GM12878 (cell line): ENCODE results near the gene MRPL38. TPM values are rescaled to one million over a fixed set of nuclear protein-coding genes. Genes with fewer than 3 reads are reported as not detected.

Experiments used
- CBFB ChIP-seq: IDR thresholded peaks from 2 replicates; pipeline ENCODE4 v1.6.1; 2016; ENCODE audit warnings: antibody characterized with exemption, low read depth
- CBX5 ChIP-seq: sonication (generic); IDR thresholded peaks from 2 replicates; pipeline ENCODE4 v1.6.1; 2016; ENCODE audit warnings: low read depth, moderate library complexity, mild to moderate bottlenecking, inconsistent platforms
- CREB1 ChIP-seq: IDR thresholded peaks from 2 replicates; pipeline ENCODE4 v1.6.1; 2012; ENCODE audit warnings: low read depth, mild to moderate bottlenecking, inconsistent platforms
- CTCF ChIP-seq, 3 experiments: IDR thresholded peaks in 2 of 3; conservative IDR thresholded peaks in 1 of 3; 2 replicates each; pipeline ENCODE4 v1.5.1; 2011; ENCODE audit warnings: low read depth in 3 of 3, low read length in 3 of 3, mild to moderate bottlenecking in 3 of 3, control low read depth in 2 of 3, moderate library complexity in 2 of 3, inconsistent platforms in 1 of 3, mixed read lengths in 1 of 3; ENCODE audit not compliant: control insufficient read depth in 2 of 3, insufficient read depth in 1 of 3; ENCODE audit errors: extremely low read depth in 1 of 3
- EED ChIP-seq: sonication (generic); IDR thresholded peaks from 2 replicates; pipeline ENCODE4 v1.6.1; 2016; ENCODE audit warnings: antibody characterized with exemption, low read depth
- HCFC1 ChIP-seq: fragments of 150-350 bp; IDR thresholded peaks from 2 replicates; pipeline ENCODE4 v1.6.1; 2014; ENCODE audit warnings: low read length
- HDAC6 ChIP-seq: fragments of 200-600 bp; sonication (generic); IDR thresholded peaks from one replicate; pipeline ENCODE4 v1.8.0; 2017; ENCODE audit warnings: antibody characterized with exemption; ENCODE audit not compliant: unreplicated experiment
- IKZF2 ChIP-seq, 2 experiments: fragments of 450-650 bp; IDR thresholded peaks; 2 replicates each; pipeline ENCODE4 v1.6.1; 2017; ENCODE audit warnings: mild to moderate bottlenecking in 2 of 2, moderate library complexity in 2 of 2
- MEF2B ChIP-seq: fragments of 450-650 bp; IDR thresholded peaks from 2 replicates; pipeline ENCODE4 v1.6.1; 2018; ENCODE audit warnings: mild to moderate bottlenecking, moderate library complexity; ENCODE audit not compliant: partially characterized antibody, poor library complexity, severe bottlenecking
- MTA2 ChIP-seq: fragments of 450-650 bp; IDR thresholded peaks from 2 replicates; pipeline ENCODE4 v1.6.1; 2016; ENCODE audit warnings: low read depth, mild to moderate bottlenecking, moderate library complexity
- MXI1 ChIP-seq: fragments of 150-350 bp; IDR thresholded peaks from 2 replicates; pipeline ENCODE4 v1.6.1; 2011; ENCODE audit warnings: low read depth, mild to moderate bottlenecking, inconsistent platforms, low read length, improper control_type of control experiment
- TAF1 ChIP-seq: IDR thresholded peaks from 2 replicates; pipeline ENCODE4 v1.6.1; 2011; ENCODE audit warnings: mild to moderate bottlenecking, low read depth, low read length, borderline replicate concordance
- YBX1 ChIP-seq: fragments of 450-650 bp; IDR thresholded peaks from 2 replicates; pipeline ENCODE4 v1.6.1; 2016; ENCODE audit warnings: antibody characterized with exemption
- ZNF24 ChIP-seq: fragments of 450-650 bp; IDR thresholded peaks from 2 replicates; pipeline ENCODE4 v1.6.1; 2017; ENCODE audit warnings: antibody characterized with exemption, mild to moderate bottlenecking
- polyA plus RNA-seq, 11 experiments: library from polyadenylated mRNA; depleted of rRNA in 4 of 11; unstranded in 6 of 11; stranded (reverse) in 5 of 11; fragments of >200 nt; fragmentation: Nextera tagmentation in 4 of 11; fragmentation: Illumina TruSeq in 1 of 11; extraction: Ambion mirVana in 4 of 11; extraction: Trizol in 1 of 11; gene quantifications; 1 replicate in 1 of 11; 2 replicates in 10 of 11; pipeline versions ENCODE4 v1.2.1 to v1.2.3, GENCODE V29; 2011 to 2016; ENCODE audit warnings: inconsistent platforms in 2 of 11, missing spikeins in 2 of 11, low read depth in 1 of 11
- total RNA-seq, 4 experiments: library from RNA; depleted of rRNA in 3 of 4; stranded (reverse); fragments of >200 nt in 3 of 4; fragmentation: Illumina TruSeq in 1 of 4; extraction: Trizol in 1 of 4; gene quantifications; 2 replicates each; pipeline versions ENCODE4 v1.2.1 to v1.2.3, GENCODE V29; 2013 to 2021
- TF ChIP-seq, protein P1 (sequence below): fragments of 450-650 bp; formaldehyde crosslinking; IDR thresholded peaks from 2 replicates; pipeline ENCODE4 v1.5.0; 2022; ENCODE audit warnings: mild to moderate bottlenecking, missing genetic modification characterization
- TF ChIP-seq, protein P2 (sequence below): fragments of 450-650 bp; IDR thresholded peaks from 2 replicates; pipeline ENCODE4 v1.6.1; 2017; ENCODE audit warnings: antibody characterized with exemption, mild to moderate bottlenecking, moderate library complexity
- TF ChIP-seq, protein P3 (sequence below): IDR thresholded peaks from 2 replicates; pipeline ENCODE4 v1.6.1; 2012; ENCODE audit warnings: low read depth, low read length, improper control_type of control experiment
- TF ChIP-seq, protein P4 (sequence below): fragments of 450-650 bp; IDR thresholded peaks from 2 replicates; pipeline ENCODE4 v1.6.1; 2017; ENCODE audit warnings: mild to moderate bottlenecking

The MRPL38 gene
- total and polyA plus RNA-seq, 10 of the 15 experiments (the other 5 are each of a cell fraction or from before 2014, with no cell fraction given): 6.6 to 205 (median 53.1) TPM

DNA sequence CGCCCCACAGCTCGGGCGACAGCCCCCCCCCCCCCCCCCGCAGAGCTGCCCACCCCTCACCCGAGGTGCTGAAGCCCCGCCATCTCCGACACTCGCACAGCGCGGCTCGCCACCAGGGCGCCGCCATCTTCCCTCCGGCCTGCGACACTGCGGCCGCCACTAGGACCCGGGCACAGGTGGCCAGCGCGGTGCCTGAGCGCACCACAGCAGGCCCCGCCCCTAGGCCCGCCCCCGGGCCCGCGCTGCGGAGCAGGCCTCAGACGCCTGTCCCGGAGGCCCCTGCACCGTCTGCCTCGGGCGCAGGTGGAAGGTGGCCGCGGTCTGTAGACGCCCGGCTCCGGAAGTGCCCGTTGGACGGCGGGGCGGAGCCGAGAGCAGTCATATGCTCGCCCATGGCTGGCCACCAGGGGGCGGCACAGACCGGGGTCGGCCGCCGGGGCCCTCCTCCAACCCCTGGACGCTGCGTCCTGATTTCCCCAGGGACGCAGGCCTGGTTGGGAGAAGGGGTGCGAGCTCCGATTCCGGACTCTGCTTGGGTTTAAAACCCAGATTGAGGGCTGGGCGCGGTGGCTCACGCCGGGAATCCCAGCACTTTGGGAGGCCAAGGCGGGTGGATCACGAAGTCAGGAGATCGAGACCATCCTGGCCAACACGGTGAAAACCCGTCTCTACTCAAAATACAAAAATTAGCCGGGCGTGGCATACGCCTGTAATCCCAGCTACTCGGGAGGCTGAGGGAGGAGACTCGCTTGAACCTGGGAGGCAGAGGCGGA is at the start of gene MRPL38 (continued):
- TF ChIP-seq CREB1 (peak; percentile 56; the same call in 1 of the 2 replicates), MEF2B (peak; percentile 100), HDAC6 (no peak), CTCF (IDR thresholded peaks at IDR 0.05 in 2 of 3, conservative IDR thresholded peaks at IDR 0.05 in 1 of 3; ENCODE audit: control insufficient read depth in 2 of 3, extremely low read depth in 1 of 3, insufficient read depth in 1 of 3, low read depth in 3 of 3, low read length in 3 of 3) (peak; percentile 87 to 98 (median 90); a peak in 5 of 6 replicates), HCFC1 (peak; percentile 61), CBFB (peak; percentile 8; the same call in 1 of the 2 replicates), YBX1 (peak; percentile 45; the same call in 1 of the 2 replicates), CBX5 (0 out of 2 replicates have a peak, but pooled peaks have one; percentile 64), MTA2 (peak; percentile 47; the same call in 1 of the 2 replicates), IKZF2 (IDR thresholded peaks at IDR 0.05) (peak; percentile 85 to 91), ZNF24 (0 out of 2 replicates have a peak, but pooled peaks have one; percentile 59), MXI1 (peak; percentile 90), TAF1 (peak; percentile 85; the same call in 1 of the 2 replicates), EED (peak; percentile 73)
- TF ChIP-seq, protein P1, sequence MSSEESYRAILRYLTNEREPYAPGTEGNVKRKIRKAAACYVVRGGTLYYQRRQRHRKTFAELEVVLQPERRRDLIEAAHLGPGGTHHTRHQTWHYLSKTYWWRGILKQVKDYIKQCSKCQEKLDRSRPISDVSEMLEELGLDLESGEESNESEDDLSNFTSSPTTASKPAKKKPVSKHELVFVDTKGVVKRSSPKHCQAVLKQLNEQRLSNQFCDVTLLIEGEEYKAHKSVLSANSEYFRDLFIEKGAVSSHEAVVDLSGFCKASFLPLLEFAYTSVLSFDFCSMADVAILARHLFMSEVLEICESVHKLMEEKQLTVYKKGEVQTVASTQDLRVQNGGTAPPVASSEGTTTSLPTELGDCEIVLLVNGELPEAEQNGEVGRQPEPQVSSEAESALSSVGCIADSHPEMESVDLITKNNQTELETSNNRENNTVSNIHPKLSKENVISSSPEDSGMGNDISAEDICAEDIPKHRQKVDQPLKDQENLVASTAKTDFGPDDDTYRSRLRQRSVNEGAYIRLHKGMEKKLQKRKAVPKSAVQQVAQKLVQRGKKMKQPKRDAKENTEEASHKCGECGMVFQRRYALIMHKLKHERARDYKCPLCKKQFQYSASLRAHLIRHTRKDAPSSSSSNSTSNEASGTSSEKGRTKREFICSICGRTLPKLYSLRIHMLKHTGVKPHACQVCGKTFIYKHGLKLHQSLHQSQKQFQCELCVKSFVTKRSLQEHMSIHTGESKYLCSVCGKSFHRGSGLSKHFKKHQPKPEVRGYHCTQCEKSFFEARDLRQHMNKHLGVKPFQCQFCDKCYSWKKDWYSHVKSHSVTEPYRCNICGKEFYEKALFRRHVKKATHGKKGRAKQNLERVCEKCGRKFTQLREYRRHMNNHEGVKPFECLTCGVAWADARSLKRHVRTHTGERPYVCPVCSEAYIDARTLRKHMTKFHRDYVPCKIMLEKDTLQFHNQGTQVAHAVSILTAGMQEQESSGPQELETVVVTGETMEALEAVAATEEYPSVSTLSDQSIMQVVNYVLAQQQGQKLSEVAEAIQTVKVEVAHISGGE: no peak
- TF ChIP-seq, protein P2, sequence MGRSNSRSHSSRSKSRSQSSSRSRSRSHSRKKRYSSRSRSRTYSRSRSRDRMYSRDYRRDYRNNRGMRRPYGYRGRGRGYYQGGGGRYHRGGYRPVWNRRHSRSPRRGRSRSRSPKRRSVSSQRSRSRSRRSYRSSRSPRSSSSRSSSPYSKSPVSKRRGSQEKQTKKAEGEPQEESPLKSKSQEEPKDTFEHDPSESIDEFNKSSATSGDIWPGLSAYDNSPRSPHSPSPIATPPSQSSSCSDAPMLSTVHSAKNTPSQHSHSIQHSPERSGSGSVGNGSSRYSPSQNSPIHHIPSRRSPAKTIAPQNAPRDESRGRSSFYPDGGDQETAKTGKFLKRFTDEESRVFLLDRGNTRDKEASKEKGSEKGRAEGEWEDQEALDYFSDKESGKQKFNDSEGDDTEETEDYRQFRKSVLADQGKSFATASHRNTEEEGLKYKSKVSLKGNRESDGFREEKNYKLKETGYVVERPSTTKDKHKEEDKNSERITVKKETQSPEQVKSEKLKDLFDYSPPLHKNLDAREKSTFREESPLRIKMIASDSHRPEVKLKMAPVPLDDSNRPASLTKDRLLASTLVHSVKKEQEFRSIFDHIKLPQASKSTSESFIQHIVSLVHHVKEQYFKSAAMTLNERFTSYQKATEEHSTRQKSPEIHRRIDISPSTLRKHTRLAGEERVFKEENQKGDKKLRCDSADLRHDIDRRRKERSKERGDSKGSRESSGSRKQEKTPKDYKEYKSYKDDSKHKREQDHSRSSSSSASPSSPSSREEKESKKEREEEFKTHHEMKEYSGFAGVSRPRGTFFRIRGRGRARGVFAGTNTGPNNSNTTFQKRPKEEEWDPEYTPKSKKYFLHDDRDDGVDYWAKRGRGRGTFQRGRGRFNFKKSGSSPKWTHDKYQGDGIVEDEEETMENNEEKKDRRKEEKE: no peak
- TF ChIP-seq, protein P3, sequence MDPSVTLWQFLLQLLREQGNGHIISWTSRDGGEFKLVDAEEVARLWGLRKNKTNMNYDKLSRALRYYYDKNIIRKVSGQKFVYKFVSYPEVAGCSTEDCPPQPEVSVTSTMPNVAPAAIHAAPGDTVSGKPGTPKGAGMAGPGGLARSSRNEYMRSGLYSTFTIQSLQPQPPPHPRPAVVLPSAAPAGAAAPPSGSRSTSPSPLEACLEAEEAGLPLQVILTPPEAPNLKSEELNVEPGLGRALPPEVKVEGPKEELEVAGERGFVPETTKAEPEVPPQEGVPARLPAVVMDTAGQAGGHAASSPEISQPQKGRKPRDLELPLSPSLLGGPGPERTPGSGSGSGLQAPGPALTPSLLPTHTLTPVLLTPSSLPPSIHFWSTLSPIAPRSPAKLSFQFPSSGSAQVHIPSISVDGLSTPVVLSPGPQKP: peak; percentile 81
- TF ChIP-seq, protein P4, sequence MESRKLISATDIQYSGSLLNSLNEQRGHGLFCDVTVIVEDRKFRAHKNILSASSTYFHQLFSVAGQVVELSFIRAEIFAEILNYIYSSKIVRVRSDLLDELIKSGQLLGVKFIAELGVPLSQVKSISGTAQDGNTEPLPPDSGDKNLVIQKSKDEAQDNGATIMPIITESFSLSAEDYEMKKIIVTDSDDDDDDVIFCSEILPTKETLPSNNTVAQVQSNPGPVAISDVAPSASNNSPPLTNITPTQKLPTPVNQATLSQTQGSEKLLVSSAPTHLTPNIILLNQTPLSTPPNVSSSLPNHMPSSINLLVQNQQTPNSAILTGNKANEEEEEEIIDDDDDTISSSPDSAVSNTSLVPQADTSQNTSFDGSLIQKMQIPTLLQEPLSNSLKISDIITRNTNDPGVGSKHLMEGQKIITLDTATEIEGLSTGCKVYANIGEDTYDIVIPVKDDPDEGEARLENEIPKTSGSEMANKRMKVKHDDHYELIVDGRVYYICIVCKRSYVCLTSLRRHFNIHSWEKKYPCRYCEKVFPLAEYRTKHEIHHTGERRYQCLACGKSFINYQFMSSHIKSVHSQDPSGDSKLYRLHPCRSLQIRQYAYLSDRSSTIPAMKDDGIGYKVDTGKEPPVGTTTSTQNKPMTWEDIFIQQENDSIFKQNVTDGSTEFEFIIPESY: no peak
